Panc1 (cell line): Measurements from ENCODE around the gene GOLGB1. TPM values are rescaled to one million over a fixed set of nuclear protein-coding genes. Genes with fewer than 3 reads are reported as not detected.

Experiments
- ATAC-seq: fragments of 200-7000 bp; cut with Tn5 transposase; 2 replicates; pipeline ENCODE4 v1.9.1; 2020; ENCODE audit warnings: mild to moderate bottlenecking, moderate library complexity
- BruUV-seq: library from RNA; stranded (reverse); fragments of 400-500 nt; replicated peaks from 2 replicates; lab custom pipeline; 2021; lab: Mats Ljungman, UMichigan
- CTCF ChIA-PET: fragments of 300-600 bp; sonication (Branson Sonifier 250); formaldehyde crosslinking; loops from one replicate; lab custom pipeline; 2022; ENCODE audit warnings: antibody characterized with exemption; lab: Charles Lee
- POLR2A ChIA-PET: fragments of 300-600 bp; sonication (Branson Sonifier 250); formaldehyde crosslinking; loops from one replicate; lab custom pipeline; 2022; ENCODE audit warnings: antibody characterized with exemption; lab: Charles Lee
- DNase-seq: peaks from one replicate; pipeline ENCODE4 v3.0.0-alpha.2; 2010; ENCODE audit warnings: low read depth, low spot score
- H3K27ac ChIP-seq: 2 replicates; pipeline ENCODE4 v1.5.1; 2011; ENCODE audit warnings: mild to moderate bottlenecking, low read length, inconsistent platforms
- H3K27me3 ChIP-seq: fragments of 200-500 bp; sonication (Bioruptor generic); 2 replicates; pipeline ENCODE4 v1.6.0; 2014; ENCODE audit warnings: low read length, inconsistent platforms; ENCODE audit not compliant: control insufficient read depth, insufficient read depth
- H3K36me3 ChIP-seq: fragments of 200-500 bp; sonication (Bioruptor generic); 2 replicates; pipeline ENCODE4 v1.5.1; 2014; ENCODE audit warnings: inconsistent platforms, mild to moderate bottlenecking, low read length, moderate library complexity; ENCODE audit not compliant: control insufficient read depth, insufficient read depth
- H3K4me1 ChIP-seq: 2 replicates; pipeline ENCODE4 v1.5.1; 2011; ENCODE audit warnings: inconsistent platforms, mild to moderate bottlenecking, low read length, moderate library complexity; ENCODE audit not compliant: control insufficient read depth, insufficient read depth
- H3K4me3 ChIP-seq, 2 experiments: 2 replicates each; pipeline ENCODE4 v1.5.1; 2011 to 2012; ENCODE audit warnings: low read depth in 2 of 2, low read length in 2 of 2, mild to moderate bottlenecking in 2 of 2, inconsistent platforms in 1 of 2, moderate library complexity in 1 of 2
- H3K9me3 ChIP-seq: fragments of 200-500 bp; sonication (Bioruptor generic); 2 replicates; pipeline ENCODE4 v1.5.1; 2014; ENCODE audit warnings: low read depth, mild to moderate bottlenecking, inconsistent platforms, low read length, moderate library complexity; ENCODE audit not compliant: control insufficient read depth, insufficient read depth
- POLR2AphosphoS5 ChIP-seq: IDR thresholded peaks from 2 replicates; pipeline ENCODE4 v1.6.1; 2012; ENCODE audit warnings: mild to moderate bottlenecking, low read depth, low read length, moderate library complexity
- SIN3A ChIP-seq: IDR thresholded peaks from 2 replicates; pipeline ENCODE4 v1.6.1; 2012; ENCODE audit warnings: low read depth, mild to moderate bottlenecking, low read length, moderate library complexity, borderline replicate concordance; ENCODE audit not compliant: insufficient read depth
- TCF7L2 ChIP-seq: IDR thresholded peaks from 2 replicates; pipeline ENCODE4 v1.6.1; 2011; ENCODE audit warnings: mild to moderate bottlenecking, low read depth, low read length, inconsistent platforms
- in situ Hi-C: cut with HindIII; loops from 2 replicates; pipeline ENCODE4 v1.10.0; 2016; ENCODE audit warnings: low sequenced_read_pairs, low pct_unique_long_range_greater_than_20kb
- intact Hi-C: fragments of 100-400 bp; cut with micrococcal nuclease; formaldehyde crosslinking; loops from one replicate; pipeline ENCODE4 v1.10.0; 2022; ENCODE audit not compliant: unreplicated experiment
- total RNA-seq: library from RNA; stranded (reverse); gene quantifications from one replicate; pipeline ENCODE4 v1.2.1, GENCODE V29; 2021; ENCODE audit not compliant: unreplicated experiment
- TF ChIP-seq, protein P1 (sequence below), 2 experiments: IDR thresholded peaks; 2 replicates each; pipeline ENCODE4 v1.6.1; 2011 to 2012; ENCODE audit warnings: low read depth in 2 of 2, control low read depth in 1 of 2, low read length in 1 of 2, mild to moderate bottlenecking in 1 of 2, moderate library complexity in 1 of 2; ENCODE audit not compliant: insufficient read depth in 1 of 2
- TF ChIP-seq, protein P2 (sequence below): fragments of 450-650 bp; IDR thresholded peaks from 2 replicates; pipeline ENCODE4 v1.5.1; 2017; ENCODE audit warnings: mild to moderate bottlenecking

Gene GOLGB1
- total RNA-seq, 1 experiment from 2014 or later: 49.7 TPM

DNA sequence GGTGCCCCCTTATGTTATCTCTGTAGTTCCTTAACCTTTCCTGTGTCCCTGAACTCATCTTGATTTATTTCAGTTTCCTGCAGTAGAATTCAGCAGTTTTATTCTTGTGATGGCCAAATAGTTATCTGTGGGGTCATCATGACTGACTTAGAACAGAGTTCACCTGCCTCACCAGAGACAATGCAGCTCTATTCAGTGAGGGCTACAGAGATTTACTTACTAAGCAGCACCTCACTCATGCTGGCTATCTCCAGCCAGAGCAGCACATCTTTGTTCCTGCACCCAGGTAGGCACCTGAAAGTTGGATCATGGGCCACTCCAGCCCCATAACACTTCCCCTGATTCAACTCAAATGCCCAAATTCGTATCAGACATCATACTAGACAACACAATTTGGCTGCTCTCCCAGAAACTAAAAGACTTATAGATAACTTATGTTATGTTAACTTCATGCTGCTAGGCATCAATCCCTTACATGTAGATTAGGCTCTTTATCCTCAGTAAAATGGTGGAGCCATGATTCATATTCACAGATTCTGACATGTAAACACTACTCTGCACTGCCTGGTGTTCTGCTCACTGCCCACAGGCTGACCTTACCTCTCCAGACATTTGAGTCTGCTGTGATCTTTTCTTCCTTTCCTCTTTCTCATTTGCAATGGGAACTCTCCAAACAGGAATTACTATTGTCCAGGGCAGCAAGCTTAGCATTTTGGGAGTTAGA lies 9.3 kb upstream of the GOLGB1 start:
- in situ Hi-C loops: no loop called here
- no peaks in the 10 kb centered on the region for H3K4me1 ChIP-seq
- ChIA-PET POLR2A (interaction anchor here (0.6 kb wide), 1 partner anchor 343 kb away, joined by 4 read pairs; no protein-coding TSS in a partner anchor), CTCF (no interaction called here)
- TF ChIP-seq, protein P1, sequence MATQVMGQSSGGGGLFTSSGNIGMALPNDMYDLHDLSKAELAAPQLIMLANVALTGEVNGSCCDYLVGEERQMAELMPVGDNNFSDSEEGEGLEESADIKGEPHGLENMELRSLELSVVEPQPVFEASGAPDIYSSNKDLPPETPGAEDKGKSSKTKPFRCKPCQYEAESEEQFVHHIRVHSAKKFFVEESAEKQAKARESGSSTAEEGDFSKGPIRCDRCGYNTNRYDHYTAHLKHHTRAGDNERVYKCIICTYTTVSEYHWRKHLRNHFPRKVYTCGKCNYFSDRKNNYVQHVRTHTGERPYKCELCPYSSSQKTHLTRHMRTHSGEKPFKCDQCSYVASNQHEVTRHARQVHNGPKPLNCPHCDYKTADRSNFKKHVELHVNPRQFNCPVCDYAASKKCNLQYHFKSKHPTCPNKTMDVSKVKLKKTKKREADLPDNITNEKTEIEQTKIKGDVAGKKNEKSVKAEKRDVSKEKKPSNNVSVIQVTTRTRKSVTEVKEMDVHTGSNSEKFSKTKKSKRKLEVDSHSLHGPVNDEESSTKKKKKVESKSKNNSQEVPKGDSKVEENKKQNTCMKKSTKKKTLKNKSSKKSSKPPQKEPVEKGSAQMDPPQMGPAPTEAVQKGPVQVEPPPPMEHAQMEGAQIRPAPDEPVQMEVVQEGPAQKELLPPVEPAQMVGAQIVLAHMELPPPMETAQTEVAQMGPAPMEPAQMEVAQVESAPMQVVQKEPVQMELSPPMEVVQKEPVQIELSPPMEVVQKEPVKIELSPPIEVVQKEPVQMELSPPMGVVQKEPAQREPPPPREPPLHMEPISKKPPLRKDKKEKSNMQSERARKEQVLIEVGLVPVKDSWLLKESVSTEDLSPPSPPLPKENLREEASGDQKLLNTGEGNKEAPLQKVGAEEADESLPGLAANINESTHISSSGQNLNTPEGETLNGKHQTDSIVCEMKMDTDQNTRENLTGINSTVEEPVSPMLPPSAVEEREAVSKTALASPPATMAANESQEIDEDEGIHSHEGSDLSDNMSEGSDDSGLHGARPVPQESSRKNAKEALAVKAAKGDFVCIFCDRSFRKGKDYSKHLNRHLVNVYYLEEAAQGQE (IDR thresholded peaks at IDR 0.05; ENCODE audit: insufficient read depth in 1 of 2, low read depth in 2 of 2, low read length in 1 of 2): no peak
- ATAC-seq (no peak), DNase-seq (no peak)
- H3K36me3 ChIP-seq: no peaks in the 10 kb centered on the region
- no peak overlapping the region for H3K4me3 ChIP-seq
- no peaks in the 10 kb centered on the region for H3K9me3 ChIP-seq
- no peaks in the 10 kb centered on the region; the same call in 1 of the 2 replicates for H3K27me3 ChIP-seq
- BruUV-seq: no TSS peak
- H3K27ac ChIP-seq: no peak overlapping the region
- intact Hi-C loops: no loop called here

GRCh38 chr3:121757812-121758545 lies 8.4 kb upstream of the GOLGB1 start:
- TF ChIP-seq, protein P1 (IDR thresholded peaks at IDR 0.05; ENCODE audit: insufficient read depth in 1 of 2, low read depth in 2 of 2, low read length in 1 of 2): no peak
- TF ChIP-seq, protein P2, sequence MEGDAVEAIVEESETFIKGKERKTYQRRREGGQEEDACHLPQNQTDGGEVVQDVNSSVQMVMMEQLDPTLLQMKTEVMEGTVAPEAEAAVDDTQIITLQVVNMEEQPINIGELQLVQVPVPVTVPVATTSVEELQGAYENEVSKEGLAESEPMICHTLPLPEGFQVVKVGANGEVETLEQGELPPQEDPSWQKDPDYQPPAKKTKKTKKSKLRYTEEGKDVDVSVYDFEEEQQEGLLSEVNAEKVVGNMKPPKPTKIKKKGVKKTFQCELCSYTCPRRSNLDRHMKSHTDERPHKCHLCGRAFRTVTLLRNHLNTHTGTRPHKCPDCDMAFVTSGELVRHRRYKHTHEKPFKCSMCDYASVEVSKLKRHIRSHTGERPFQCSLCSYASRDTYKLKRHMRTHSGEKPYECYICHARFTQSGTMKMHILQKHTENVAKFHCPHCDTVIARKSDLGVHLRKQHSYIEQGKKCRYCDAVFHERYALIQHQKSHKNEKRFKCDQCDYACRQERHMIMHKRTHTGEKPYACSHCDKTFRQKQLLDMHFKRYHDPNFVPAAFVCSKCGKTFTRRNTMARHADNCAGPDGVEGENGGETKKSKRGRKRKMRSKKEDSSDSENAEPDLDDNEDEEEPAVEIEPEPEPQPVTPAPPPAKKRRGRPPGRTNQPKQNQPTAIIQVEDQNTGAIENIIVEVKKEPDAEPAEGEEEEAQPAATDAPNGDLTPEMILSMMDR: no peak
- TF ChIP-seq TCF7L2 (no peak), SIN3A (no peak), POLR2AphosphoS5 (no peak)

More at GRCh38 chr3:121757812-121758545, 8.4 kb upstream of the GOLGB1 start:
- ChIA-PET POLR2A (no interaction called here), CTCF (no interaction called here)
- intact Hi-C loops: no loop called here
- no peaks in the 10 kb centered on the region for H3K4me1 ChIP-seq
- H3K27ac ChIP-seq: no peak overlapping the region
- no peaks in the 10 kb centered on the region; the same call in 1 of the 2 replicates for H3K27me3 ChIP-seq
- ATAC-seq: no peak
- no TSS peak for BruUV-seq
- H3K9me3 ChIP-seq: no peaks in the 10 kb centered on the region
- in situ Hi-C loops: no loop called here
- H3K36me3 ChIP-seq: no peaks in the 10 kb centered on the region
- DNase-seq: no peak
- no peak overlapping the region for H3K4me3 ChIP-seq
